ENCODE results near the gene GALNT2.

Gene GALNT2

DNA sequence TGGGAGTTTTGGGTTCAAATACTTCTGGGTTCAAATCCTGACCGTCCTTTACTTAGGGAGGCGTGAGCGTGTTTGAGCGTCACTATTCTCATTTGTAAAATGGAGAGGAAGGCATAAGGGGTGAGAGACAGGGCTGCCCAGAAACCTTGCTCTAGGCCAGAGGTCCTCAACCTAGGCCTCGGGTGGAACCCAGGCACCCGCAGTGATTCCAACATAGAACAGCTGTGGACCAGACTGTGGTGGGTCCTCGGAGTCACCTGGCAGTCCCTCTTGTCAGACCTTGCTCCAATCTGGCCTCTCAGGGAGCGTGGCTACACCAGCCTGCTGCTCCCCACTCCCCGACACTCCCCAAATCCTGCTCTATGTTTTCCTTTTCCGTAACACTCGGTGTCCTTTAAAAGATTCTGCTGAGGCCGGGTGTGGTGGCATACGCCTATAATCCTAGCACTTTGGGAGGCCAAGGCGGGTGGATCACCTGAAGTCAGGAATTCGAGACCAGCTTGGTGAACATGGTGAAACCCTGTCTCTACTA lies 242.7 kb downstream of the GALNT2 start:
- Histone ChIP-seq H3K27me3 (ENCODE audit: control insufficient read depth, insufficient read depth, low read length) (no peaks in the 10 kb centered on the region), H3K4me3 (ENCODE audit: low read depth, low read length) (no peak overlapping the region), H3K9ac (ENCODE audit: low read depth, low read length) (no peak overlapping the region), H3K9me3 (ENCODE audit: control insufficient read depth, insufficient read depth, low read length) (no peaks in the 10 kb centered on the region), H3K4me1 (ENCODE audit: control insufficient read depth, insufficient read depth, low read length) (no peaks in the 10 kb centered on the region), H3K36me3 (ENCODE audit: control insufficient read depth, insufficient read depth, low read length) (no peaks in the 10 kb centered on the region)

GRCh38 chr1:230310381-230311163 lies 243.5 kb downstream of the GALNT2 start:
- Histone ChIP-seq H3K4me1 (ENCODE audit: control insufficient read depth, insufficient read depth, low read length) (no peaks in the 10 kb centered on the region), H3K27me3 (ENCODE audit: control insufficient read depth, insufficient read depth, low read length) (no peaks in the 10 kb centered on the region), H3K9me3 (ENCODE audit: control insufficient read depth, insufficient read depth, low read length) (no peaks in the 10 kb centered on the region), H3K36me3 (ENCODE audit: control insufficient read depth, insufficient read depth, low read length) (no peaks in the 10 kb centered on the region), H3K4me3 (ENCODE audit: low read depth, low read length) (no peak overlapping the region), H3K9ac (ENCODE audit: low read depth, low read length) (no peak overlapping the region)

GRCh38 chr1:230312676-230313075 lies 245.6 kb downstream of the GALNT2 start:
- no peaks in the 10 kb centered on the region for H3K4me1 ChIP-seq (ENCODE audit: control insufficient read depth, insufficient read depth, low read length)
- H3K36me3 ChIP-seq (ENCODE audit: control insufficient read depth, insufficient read depth, low read length) = no peaks in the 10 kb centered on the region
- no peaks in the 10 kb centered on the region for H3K9me3 ChIP-seq (ENCODE audit: control insufficient read depth, insufficient read depth, low read length)
- H3K27me3 ChIP-seq (ENCODE audit: control insufficient read depth, insufficient read depth, low read length) = no peaks in the 10 kb centered on the region
- no peak overlapping the region for H3K9ac ChIP-seq (ENCODE audit: low read depth, low read length)
- H3K4me3 ChIP-seq (ENCODE audit: low read depth, low read length) = no peak overlapping the region

DNA sequence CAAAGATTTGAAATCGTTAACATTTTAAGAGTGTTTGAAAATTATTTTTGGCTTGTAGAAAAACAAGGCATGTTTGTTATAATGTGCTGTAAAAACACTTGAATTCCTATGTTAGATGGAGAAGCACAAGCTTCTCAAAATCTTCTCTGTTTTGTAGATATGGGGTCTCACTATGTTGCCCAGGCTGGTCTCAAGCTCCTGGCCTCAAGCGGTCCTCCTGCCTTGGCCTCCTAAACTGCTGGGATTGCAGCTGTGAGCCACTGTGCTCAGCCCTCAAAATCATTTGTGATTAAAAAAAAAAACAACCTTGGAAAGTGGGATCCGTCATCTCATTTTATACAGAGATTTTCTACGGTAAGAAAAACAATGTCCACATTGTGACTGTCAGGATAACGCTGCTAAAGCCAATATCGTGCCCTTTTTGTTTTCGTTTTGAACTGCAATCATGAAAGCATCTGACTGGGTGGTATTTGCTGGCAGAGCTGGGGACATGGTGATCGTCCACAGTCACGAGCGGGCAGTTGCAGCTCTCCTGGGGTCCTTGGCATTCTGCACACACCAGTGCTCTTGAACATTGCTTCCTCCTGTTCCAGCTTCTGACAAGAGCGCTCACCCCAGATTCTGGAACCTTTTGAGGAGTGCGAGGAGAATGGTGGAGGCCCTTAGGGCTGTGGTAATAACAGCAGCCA lies 246.6 kb downstream of the GALNT2 start:
- Histone ChIP-seq H3K4me3 (ENCODE audit: low read depth, low read length) (no peak overlapping the region), H3K9ac (ENCODE audit: low read depth, low read length) (no peak overlapping the region), H3K27me3 (ENCODE audit: control insufficient read depth, insufficient read depth, low read length) (no peaks in the 10 kb centered on the region), H3K36me3 (ENCODE audit: control insufficient read depth, insufficient read depth, low read length) (no peaks in the 10 kb centered on the region), H3K9me3 (ENCODE audit: control insufficient read depth, insufficient read depth, low read length) (no peaks in the 10 kb centered on the region), H3K4me1 (ENCODE audit: control insufficient read depth, insufficient read depth, low read length) (no peaks in the 10 kb centered on the region)

- H3K27me3 ChIP-seq (ENCODE audit: control insufficient read depth, insufficient read depth, low read length) = no peaks in the 10 kb centered on the region
- no peaks in the 10 kb centered on the region for H3K36me3 ChIP-seq (ENCODE audit: control insufficient read depth, insufficient read depth, low read length)
- H3K4me1 ChIP-seq (ENCODE audit: control insufficient read depth, insufficient read depth, low read length) = no peaks in the 10 kb centered on the region
- H3K9me3 ChIP-seq (ENCODE audit: control insufficient read depth, insufficient read depth, low read length) = no peaks in the 10 kb centered on the region
- H3K9ac ChIP-seq (ENCODE audit: low read depth, low read length) = no peak overlapping the region
- no peak overlapping the region for H3K4me3 ChIP-seq (ENCODE audit: low read depth, low read length)
Measured at GRCh38 chr1:230314142-230314470, 247.1 kb downstream of the GALNT2 start.

GRCh38 chr1:230315099-230315498 lies 248.1 kb downstream of the GALNT2 start:
- Histone ChIP-seq H3K9ac (ENCODE audit: low read depth, low read length) (no peak overlapping the region), H3K27me3 (ENCODE audit: control insufficient read depth, insufficient read depth, low read length) (no peaks in the 10 kb centered on the region), H3K4me1 (ENCODE audit: control insufficient read depth, insufficient read depth, low read length) (no peaks in the 10 kb centered on the region), H3K36me3 (ENCODE audit: control insufficient read depth, insufficient read depth, low read length) (no peaks in the 10 kb centered on the region), H3K9me3 (ENCODE audit: control insufficient read depth, insufficient read depth, low read length) (no peaks in the 10 kb centered on the region), H3K4me3 (ENCODE audit: low read depth, low read length) (no peak overlapping the region)

GRCh38 chr1:230316864-230317745 lies 250.1 kb downstream of the GALNT2 start:
- no peaks in the 10 kb centered on the region for H3K27me3 ChIP-seq (ENCODE audit: control insufficient read depth, insufficient read depth, low read length)
- no peak overlapping the region for H3K9ac ChIP-seq (ENCODE audit: low read depth, low read length)
- H3K4me1 ChIP-seq (ENCODE audit: control insufficient read depth, insufficient read depth, low read length) = no peaks in the 10 kb centered on the region
- no peaks in the 10 kb centered on the region for H3K9me3 ChIP-seq (ENCODE audit: control insufficient read depth, insufficient read depth, low read length)
- H3K4me3 ChIP-seq (ENCODE audit: low read depth, low read length) = no peak overlapping the region
- H3K36me3 ChIP-seq (ENCODE audit: control insufficient read depth, insufficient read depth, low read length) = no peaks in the 10 kb centered on the region

DNA sequence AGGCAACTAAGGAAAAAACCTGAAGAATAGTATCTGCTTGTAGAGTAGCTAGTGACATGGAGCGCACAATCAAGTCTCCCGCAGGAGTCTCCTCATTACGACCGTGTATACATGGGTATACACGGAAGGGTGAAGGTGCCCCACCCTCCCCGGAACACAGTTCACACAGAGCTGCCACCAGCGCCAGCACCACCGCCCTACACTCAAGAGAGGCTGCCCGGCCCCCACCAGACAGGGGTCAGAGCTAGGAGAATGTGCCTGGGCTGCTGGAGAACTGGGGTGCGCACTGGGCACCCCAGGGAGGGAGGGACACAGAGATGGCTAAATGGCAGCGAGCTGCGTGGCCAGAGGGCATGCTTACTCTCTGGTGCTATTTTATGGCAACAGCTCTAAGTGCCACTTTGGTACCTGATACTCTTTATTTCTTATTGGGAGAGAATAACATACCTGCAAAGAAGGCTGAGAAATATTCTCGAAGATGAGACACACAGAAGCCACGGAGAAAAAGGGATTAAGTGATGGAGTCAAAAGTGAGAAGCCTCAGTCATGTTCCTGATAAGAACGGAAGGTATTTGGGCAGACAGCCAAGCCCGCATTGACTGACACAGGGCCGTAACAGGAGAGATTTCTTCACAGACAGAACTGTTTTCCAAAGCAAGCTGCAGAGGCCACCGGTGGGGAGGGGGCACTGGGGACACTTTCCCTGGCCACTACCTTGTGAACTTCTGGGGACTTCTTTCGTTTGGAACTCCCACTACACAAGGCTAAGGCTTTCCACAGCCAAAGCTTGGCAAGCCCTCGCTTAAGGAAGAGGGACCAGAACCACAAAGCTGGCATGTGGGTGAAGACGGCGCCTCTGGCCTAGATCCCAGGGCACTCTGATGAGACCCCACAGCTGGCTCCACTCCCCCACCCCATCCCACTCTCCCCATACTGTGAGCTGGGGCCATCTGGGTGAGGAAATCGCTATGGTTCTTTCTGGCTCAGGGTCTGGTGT lies 251.1 kb downstream of the GALNT2 start:
- Histone ChIP-seq H3K27me3 (ENCODE audit: control insufficient read depth, insufficient read depth, low read length) (no peaks in the 10 kb centered on the region), H3K9me3 (ENCODE audit: control insufficient read depth, insufficient read depth, low read length) (no peaks in the 10 kb centered on the region), H3K4me1 (ENCODE audit: control insufficient read depth, insufficient read depth, low read length) (no peaks in the 10 kb centered on the region), H3K9ac (ENCODE audit: low read depth, low read length) (no peak overlapping the region), H3K36me3 (ENCODE audit: control insufficient read depth, insufficient read depth, low read length) (no peaks in the 10 kb centered on the region), H3K4me3 (ENCODE audit: low read depth, low read length) (no peak overlapping the region)

DNA sequence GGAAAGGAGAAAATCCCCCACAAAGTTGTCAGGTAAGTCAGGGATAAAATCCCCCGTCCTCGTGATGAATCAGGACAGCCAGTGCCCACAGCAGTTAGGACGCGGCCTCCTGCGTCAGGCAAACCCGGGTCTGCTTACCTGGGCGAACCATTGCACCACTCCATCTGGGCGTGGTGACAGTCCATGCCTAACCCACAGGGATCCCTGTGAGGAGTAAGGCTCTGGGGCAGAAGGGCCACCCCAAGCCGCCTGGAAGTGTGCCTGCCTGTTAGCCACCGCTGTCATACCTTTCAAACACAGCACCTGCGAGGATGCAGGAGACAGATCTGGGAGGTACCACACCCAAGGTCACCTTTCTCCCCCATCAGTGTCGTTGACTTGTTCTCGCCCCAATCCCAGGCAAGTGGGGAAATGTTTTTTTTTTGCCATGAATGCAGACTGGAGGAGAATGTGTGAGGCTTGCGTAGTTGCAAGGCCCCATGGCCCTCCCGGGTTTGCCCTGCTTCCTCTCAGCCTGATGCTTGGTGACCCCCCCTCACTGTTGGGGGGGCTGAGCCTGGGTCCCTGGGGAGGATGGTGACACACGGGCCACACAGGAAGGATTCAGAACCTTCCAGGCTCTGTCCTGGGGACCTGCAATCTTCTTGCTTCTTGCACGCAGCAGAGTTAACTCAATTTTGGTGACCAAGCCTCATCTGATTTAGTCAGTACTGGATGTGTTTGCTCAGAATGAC lies 252.1 kb downstream of the GALNT2 start:
- H3K4me3 ChIP-seq (ENCODE audit: low read depth, low read length) = no peak overlapping the region
- H3K9ac ChIP-seq (ENCODE audit: low read depth, low read length) = no peak overlapping the region
- no peaks in the 10 kb centered on the region for H3K4me1 ChIP-seq (ENCODE audit: control insufficient read depth, insufficient read depth, low read length)
- H3K27me3 ChIP-seq (ENCODE audit: control insufficient read depth, insufficient read depth, low read length) = no peaks in the 10 kb centered on the region
- no peaks in the 10 kb centered on the region for H3K36me3 ChIP-seq (ENCODE audit: control insufficient read depth, insufficient read depth, low read length)
- no peaks in the 10 kb centered on the region for H3K9me3 ChIP-seq (ENCODE audit: control insufficient read depth, insufficient read depth, low read length)

DNA sequence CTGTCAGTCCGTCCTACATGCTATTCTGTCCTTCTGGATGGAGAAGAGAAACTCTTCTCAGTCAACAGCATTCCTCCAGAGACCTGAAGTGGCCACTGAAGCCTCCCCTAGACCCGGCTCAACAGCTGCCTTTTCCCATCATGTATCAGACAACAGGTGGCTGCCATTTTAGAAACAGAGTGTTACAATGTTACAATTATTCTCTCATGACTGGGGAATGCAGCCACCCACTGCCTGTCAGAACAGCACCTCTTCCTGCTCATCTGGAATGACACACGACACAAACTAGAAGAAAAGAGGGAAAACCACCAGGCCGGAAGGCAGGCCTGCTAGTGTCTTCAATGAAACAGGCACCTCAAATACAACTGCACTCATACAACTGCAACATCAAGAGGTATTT lies 253.8 kb downstream of the GALNT2 start:
- no peak overlapping the region for H3K9ac ChIP-seq (ENCODE audit: low read depth, low read length)
- no peaks in the 10 kb centered on the region for H3K9me3 ChIP-seq (ENCODE audit: control insufficient read depth, insufficient read depth, low read length)
- H3K27me3 ChIP-seq (ENCODE audit: control insufficient read depth, insufficient read depth, low read length) = no peaks in the 10 kb centered on the region
- no peaks in the 10 kb centered on the region for H3K4me1 ChIP-seq (ENCODE audit: control insufficient read depth, insufficient read depth, low read length)
- H3K4me3 ChIP-seq (ENCODE audit: low read depth, low read length) = no peak overlapping the region
- H3K36me3 ChIP-seq (ENCODE audit: control insufficient read depth, insufficient read depth, low read length) = peaks cover 2% of the 10 kb centered on the region

All from iPS-15b (cell line).